AG04450 (cell line): ENCODE results near the gene ABI1. TPM values are rescaled to one million over a fixed set of nuclear protein-coding genes. Genes with fewer than 3 reads are reported as not detected.
A peak's percentile ranks its signal among the peaks of the same experiment; 100 is the strongest.

Experiments
- CTCF ChIA-PET: fragments of 300-600, 350-600 bp; formaldehyde crosslinking; extraction: SDS; loops from one replicate; lab custom pipeline; 2022; ENCODE audit warnings: antibody characterized with exemption, inconsistent platforms; lab: Charles Lee
- POLR2A ChIA-PET: fragments of 350-600 bp; formaldehyde crosslinking; extraction: SDS; loops from one replicate; lab custom pipeline; 2021; ENCODE audit warnings: antibody characterized with exemption, inconsistent platforms; lab: Yijun Ruan, JAX
- DNase-seq: peaks from one replicate; pipeline ENCODE4 v3.0.0-alpha.2; 2011; ENCODE audit warnings: low read depth, low spot score
- H3K27ac ChIP-seq: one replicate; pipeline ENCODE4 v1.5.1; 2012; ENCODE audit warnings: low read depth, low read length, control low read depth
- H3K27me3 ChIP-seq: one replicate; pipeline ENCODE4 v1.6.0; 2012; ENCODE audit warnings: low read length; ENCODE audit not compliant: control insufficient read depth, insufficient read depth
- H3K4me3 ChIP-seq: 2 replicates; pipeline ENCODE4 v1.5.1; 2011; ENCODE audit warnings: mild to moderate bottlenecking, low read depth, low read length, control low read depth
- H3K9me3 ChIP-seq: 2 replicates; pipeline ENCODE4 v1.5.1; 2012; ENCODE audit warnings: low read length; ENCODE audit not compliant: control insufficient read depth, insufficient read depth
- polyA plus RNA-seq: library from polyadenylated mRNA; depleted of rRNA; stranded (reverse); fragments of >200 nt; gene quantifications from 2 replicates; pipeline ENCODE4 v1.2.3, GENCODE V29; 2011; rRNA removed
- small RNA-seq: library from RNA; depleted of rRNA; stranded (forward); fragments of <200 nt; gene quantifications from one replicate; pipeline ENCODE3, GENCODE V24; 2012; ENCODE audit warnings: low read depth; ENCODE audit not compliant: insufficient read length
- TF ChIP-seq, protein P1 (sequence below): IDR thresholded peaks from 2 replicates; pipeline ENCODE4 v1.5.1; 2011; ENCODE audit warnings: low read depth, low read length, control low read depth, inconsistent platforms

Gene ABI1
- polyA plus RNA-seq, 1 experiment: 64.2 TPM

DNA sequence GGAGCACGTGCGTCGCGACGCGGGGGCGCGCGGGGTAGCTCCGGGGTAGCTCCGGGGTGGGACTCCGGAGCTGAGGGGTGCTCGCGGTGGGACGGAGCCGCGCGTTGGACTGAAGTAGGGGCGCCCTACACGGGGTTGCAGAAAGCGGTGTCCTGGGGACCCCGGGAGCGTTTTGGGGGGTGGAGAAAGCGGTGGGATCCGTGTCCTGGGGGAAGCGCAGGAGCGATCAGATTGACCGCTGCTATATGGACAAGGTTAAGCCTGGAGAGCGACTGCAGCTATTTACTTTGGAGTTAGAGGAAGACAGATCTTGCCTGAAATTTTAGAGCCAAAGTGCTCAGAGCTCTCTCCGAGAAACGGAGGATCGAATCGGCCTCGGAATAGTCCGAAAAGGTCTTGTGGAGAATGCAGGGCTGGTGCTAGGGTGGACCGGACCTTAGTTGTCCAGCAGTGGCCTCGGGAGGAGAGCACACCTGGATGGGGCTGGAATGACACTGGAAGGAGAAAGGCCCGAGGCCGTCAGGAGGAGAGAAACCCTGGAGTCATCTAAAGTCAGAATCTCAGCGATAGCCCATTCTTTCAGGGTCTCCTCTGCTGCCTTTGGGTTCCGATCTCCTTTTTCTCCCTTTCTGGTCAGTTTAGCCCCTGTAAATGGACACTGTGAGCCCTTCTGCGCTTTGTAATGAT, 162.7 kb downstream of the ABI1 start:
- ChIA-PET CTCF (interaction anchor here (2.2 kb wide), 1 partner anchor 28 kb away, joined by 7 read pairs; no protein-coding TSS in a partner anchor), POLR2A (no interaction called here)
- Histone ChIP-seq H3K27ac (no peak overlapping the region), H3K27me3 (no peaks in the 10 kb centered on the region), H3K4me3 (peak overlapping the region; percentile 86), H3K9me3 (no peaks in the 10 kb centered on the region; the same call in 1 of the 2 replicates)
- TF ChIP-seq, protein P1, sequence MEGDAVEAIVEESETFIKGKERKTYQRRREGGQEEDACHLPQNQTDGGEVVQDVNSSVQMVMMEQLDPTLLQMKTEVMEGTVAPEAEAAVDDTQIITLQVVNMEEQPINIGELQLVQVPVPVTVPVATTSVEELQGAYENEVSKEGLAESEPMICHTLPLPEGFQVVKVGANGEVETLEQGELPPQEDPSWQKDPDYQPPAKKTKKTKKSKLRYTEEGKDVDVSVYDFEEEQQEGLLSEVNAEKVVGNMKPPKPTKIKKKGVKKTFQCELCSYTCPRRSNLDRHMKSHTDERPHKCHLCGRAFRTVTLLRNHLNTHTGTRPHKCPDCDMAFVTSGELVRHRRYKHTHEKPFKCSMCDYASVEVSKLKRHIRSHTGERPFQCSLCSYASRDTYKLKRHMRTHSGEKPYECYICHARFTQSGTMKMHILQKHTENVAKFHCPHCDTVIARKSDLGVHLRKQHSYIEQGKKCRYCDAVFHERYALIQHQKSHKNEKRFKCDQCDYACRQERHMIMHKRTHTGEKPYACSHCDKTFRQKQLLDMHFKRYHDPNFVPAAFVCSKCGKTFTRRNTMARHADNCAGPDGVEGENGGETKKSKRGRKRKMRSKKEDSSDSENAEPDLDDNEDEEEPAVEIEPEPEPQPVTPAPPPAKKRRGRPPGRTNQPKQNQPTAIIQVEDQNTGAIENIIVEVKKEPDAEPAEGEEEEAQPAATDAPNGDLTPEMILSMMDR: no peak
- no peak for DNase-seq

GRCh38 chr10:26697163-26697921, 163.4 kb downstream of the ABI1 start, which contains the start of gene PDSS1:
Gene PDSS1, plus strand, starts transcription at chr10:26697701. Its CDS starts 11 bp downstream, at chr10:26697712.
- POLR2A ChIA-PET: interaction anchor here (0.8 kb wide), 1 partner anchor 10 kb away, joined by 3 read pairs; no protein-coding TSS in a partner anchor
- no peak for DNase-seq

GRCh38 chr10:26696786-26697162, 164.0 kb downstream of the ABI1 start:
- POLR2A ChIA-PET: interaction anchor here (0.8 kb wide), 1 partner anchor 10 kb away, joined by 3 read pairs; no protein-coding TSS in a partner anchor
- CTCF ChIA-PET: interaction anchor here (0.7 to 2.1 kb wide), 4 partner anchors 11 to 185 kb away, joined by 3 to 14 read pairs (median 4); no protein-coding TSS in a partner anchor

More at GRCh38 chr10:26697163-26697921, 163.4 kb downstream of the ABI1 start, which contains the start of gene PDSS1:
- CTCF ChIA-PET: interaction anchor here (0.7 to 2.2 kb wide), 4 partner anchors 11 to 184 kb away, joined by 3 to 14 read pairs (median 6); no protein-coding TSS in a partner anchor
- Histone ChIP-seq H3K9me3 (no peaks in the 10 kb centered on the region; the same call in 1 of the 2 replicates), H3K27ac (peak within 1 kb of the TSS; percentile 68), H3K27me3 (no peaks in the 10 kb centered on the region), H3K4me3 (peak within 1 kb of the TSS; percentile 86)
- TF ChIP-seq, protein P1: no peak

More at GRCh38 chr10:26696786-26697162, 164.0 kb downstream of the ABI1 start:
- H3K9me3 ChIP-seq: no peaks in the 10 kb centered on the region; the same call in 1 of the 2 replicates
- peak overlapping the region; percentile 86 for H3K4me3 ChIP-seq
- TF ChIP-seq, protein P1: no peak
- no peak for DNase-seq
- peak overlapping the region; percentile 68 for H3K27ac ChIP-seq
- no peaks in the 10 kb centered on the region for H3K27me3 ChIP-seq

Small RNA genes within 50 kb of the gene (small RNA-seq; reads per million reads assigned to genes)
- not detected for gene RF00191
- not detected for gene RNU6-946P

Other genes starting within 250 kb of the ABI1 start
- 8.9 and 10.4 TPM in 2 replicates for gene PDSS1, start 163.3 kb downstream of the ABI1 start, polyA plus RNA-seq
- 2.3 and 3.6 TPM in 2 replicates for gene ANKRD26, start 239.5 kb upstream of the ABI1 start, polyA plus RNA-seq